Pancreas (tissue), 10 donors: Measurements from ENCODE around the gene SHLD1. TPM values are rescaled to one million over a fixed set of nuclear protein-coding genes. Genes with fewer than 3 reads are reported as not detected.

Experiments
- ATAC-seq, 4 donors: fragments of 200-7000 bp; cut with Tn5 transposase; one replicate each; pipeline versions ENCODE4 v1.8.0 to v1.9.1; 2020; ENCODE audit warnings: mild to moderate bottlenecking in 4 of 4, moderate library complexity in 4 of 4
- DNase-seq, 6 donors: peaks; one replicate each; pipeline ENCODE4 v3.0.0-alpha.2; 2020
- FAIRE-seq: peaks from 2 replicates; lab custom pipeline; 2012; peaks lifted over from hg19 to GRCh38; lab: Jason Lieb, UNC
- H3K27ac ChIP-seq, 4 donors: fragments of 200-600 bp; sonication (generic); 1 replicate in 3 of 4; 2 replicates in 1 of 4; pipeline versions ENCODE4 v1.5.0 to v1.8.0; 2020
- H3K27me3 ChIP-seq, 4 donors: fragments of 200-600 bp; one replicate each; pipeline ENCODE4 v1.8.0; 2021
- H3K36me3 ChIP-seq, 3 donors: fragments of 200-600 bp; sonication (generic) in 1 of 3; one replicate each; pipeline versions ENCODE4 v1.5.0 to v1.8.0; 2020 to 2021
- H3K4me1 ChIP-seq, 3 donors: fragments of 200-600 bp; one replicate each; pipeline ENCODE4 v1.8.0; 2021
- H3K4me3 ChIP-seq, 4 donors: fragments of 200-600 bp; sonication (generic) in 2 of 4; one replicate each; pipeline versions ENCODE4 v1.5.0 to v1.8.0; 2020 to 2021
- H3K9me3 ChIP-seq, 4 donors: fragments of 200-600 bp; one replicate each; pipeline ENCODE4 v1.8.0; 2021
- CTCF ChIP-seq, 4 donors: fragments of 200-600 bp; sonication (generic) in 3 of 4; IDR thresholded peaks; one replicate each; pipeline versions ENCODE4 v1.5.0 to v1.8.0; 2021; ENCODE audit warnings: antibody characterized with exemption in 4 of 4
- WGBS, 2 donors: extraction: QIAGEN DNeasy Blood & Tissue Kit; methylation state at CpG; one replicate each; pipeline ENCODE4 v1.1.7; 2013; 5-methylcytosine and 5-hydroxymethylcytosine counted together
- intact Hi-C, 3 donors: fragments of 100-400 bp; cut with DNase I; formaldehyde crosslinking; loops; one replicate each; pipeline versions ENCODE4 v1.11.1 to v1.14.2; 2022
- polyA plus RNA-seq, 2 donors: library from polyadenylated mRNA; stranded (reverse); fragments of 200-250 nt; gene quantifications; one replicate each; pipeline ENCODE4 v1.2.3, GENCODE V29; 2013
- total RNA-seq, 6 donors: library from RNA; stranded (reverse); fragmentation: NEBNext Ultra II Directional in 4 of 6; extraction: Animal tissue kit (Norgen Biotek cat#: 25700) in 4 of 6; gene quantifications; one replicate each; pipeline versions ENCODE4 v1.2.1 to v1.2.4, GENCODE V29; 2021 to 2023
- donor health status: healthy with polysubstance abuse.
- donor health status: DM: no; HTN: no; CAD: no; lungs with moderate emphysema.
- donor health status: DM: no; HTN: no; CAD: no.
- donor health status: control.
- donor health status: control.
- donor health status: Bipolar disorder and iron deficiency.
- donor health status: DM: yes; HTN: yes; CAD: no.
- donor health status: DM: no; HTN: no; CAD: no.
- donor health status: DM: no; HTN: no; CAD: no.
- donor health status: DM: yes; HTN: yes; CAD: no.

Gene SHLD1
- total and polyA plus RNA-seq, 8 donors, result 2.1 to 6.6 (median 3.4) TPM

DNA sequence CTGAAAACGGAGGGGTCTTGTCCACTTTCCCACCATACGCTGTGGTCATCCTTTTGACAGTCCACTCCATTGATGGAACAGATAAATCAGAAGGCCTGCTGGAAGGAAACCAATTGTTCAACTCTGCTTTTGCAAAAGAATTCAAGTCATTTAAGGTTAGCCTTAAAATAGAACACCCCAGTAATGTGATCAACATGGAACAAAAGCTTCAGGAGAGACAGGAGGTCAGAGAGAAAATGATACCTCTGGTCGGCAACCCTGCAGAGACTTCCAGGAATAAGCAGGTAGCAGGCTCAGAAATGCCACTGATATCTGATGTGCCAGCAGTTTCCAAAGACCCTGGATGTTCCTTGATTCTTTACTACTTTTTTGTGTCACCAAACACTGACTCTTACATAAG, 39.6 kb upstream of the SHLD1 start:
- FAIRE-seq (no peak), DNase-seq (no peak), ATAC-seq (no peak)
- Histone ChIP-seq H3K36me3 (no peaks in the 10 kb centered on the region), H3K9me3 (no peaks in the 10 kb centered on the region), H3K4me1 (no peaks in the 10 kb centered on the region), H3K27me3 (no peaks in the 10 kb centered on the region), H3K27ac (no peak overlapping the region), H3K4me3 (no peak overlapping the region)
- TF ChIP-seq CTCF (IDR thresholded peaks at IDR 0.05), result no peak
- intact Hi-C loops, result no loop called here
- 51 to 62% methylated on average over 3 of the region's 3 CpGs for WGBS, 2 donors

DNA sequence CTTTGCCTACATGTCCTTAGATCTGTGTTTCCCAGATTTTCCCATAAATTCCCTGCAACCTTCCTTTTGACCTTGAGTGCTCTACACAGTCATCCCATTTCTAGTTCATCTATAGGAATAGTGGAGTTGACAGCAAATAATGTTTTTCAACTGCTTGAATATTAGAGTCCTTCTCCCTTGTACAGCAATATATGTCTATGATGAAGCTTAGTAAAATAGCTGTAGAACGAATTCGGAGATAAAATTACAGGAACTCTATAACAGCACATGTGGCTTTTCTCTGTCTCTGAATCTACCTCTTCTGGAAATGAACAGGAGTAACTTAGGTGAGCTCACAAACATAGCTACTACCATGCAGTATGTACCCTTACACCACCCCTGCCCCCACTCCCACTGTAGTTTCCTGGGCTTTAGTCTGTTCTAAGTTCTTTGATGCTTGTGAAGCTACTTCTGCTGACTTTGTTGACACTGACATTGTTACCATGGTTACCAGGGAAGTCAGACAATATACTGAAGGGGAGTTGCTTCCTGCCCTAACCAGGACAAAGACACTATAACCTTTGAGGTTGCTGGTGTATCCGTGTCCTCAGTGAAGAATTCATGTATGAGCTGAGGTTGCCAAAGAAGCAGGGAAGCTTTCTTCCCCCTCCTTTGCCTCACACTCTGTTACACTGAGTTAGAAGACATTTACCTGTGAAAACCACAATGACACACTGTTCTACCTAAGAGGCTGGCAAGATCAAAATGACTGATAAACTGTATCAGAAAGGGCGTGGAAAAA, 35.8 kb upstream of the SHLD1 start:
- Histone ChIP-seq H3K4me3 (no peak overlapping the region), H3K4me1 (no peaks in the 10 kb centered on the region), H3K27me3 (no peaks in the 10 kb centered on the region), H3K36me3 (no peaks in the 10 kb centered on the region), H3K9me3 (no peaks in the 10 kb centered on the region), H3K27ac (no peak overlapping the region)
- TF ChIP-seq CTCF (IDR thresholded peaks at IDR 0.05), result no peak
- 52 to 62% methylated on average over 4 of the region's 4 CpGs for whole genome bisulfite sequencing, 2 donors
- FAIRE-seq (no peak), ATAC-seq (peak in 2 of 4 donors; percentile 37 to 50), DNase-seq (no peak)
- intact Hi-C loops, result no loop called here

DNA sequence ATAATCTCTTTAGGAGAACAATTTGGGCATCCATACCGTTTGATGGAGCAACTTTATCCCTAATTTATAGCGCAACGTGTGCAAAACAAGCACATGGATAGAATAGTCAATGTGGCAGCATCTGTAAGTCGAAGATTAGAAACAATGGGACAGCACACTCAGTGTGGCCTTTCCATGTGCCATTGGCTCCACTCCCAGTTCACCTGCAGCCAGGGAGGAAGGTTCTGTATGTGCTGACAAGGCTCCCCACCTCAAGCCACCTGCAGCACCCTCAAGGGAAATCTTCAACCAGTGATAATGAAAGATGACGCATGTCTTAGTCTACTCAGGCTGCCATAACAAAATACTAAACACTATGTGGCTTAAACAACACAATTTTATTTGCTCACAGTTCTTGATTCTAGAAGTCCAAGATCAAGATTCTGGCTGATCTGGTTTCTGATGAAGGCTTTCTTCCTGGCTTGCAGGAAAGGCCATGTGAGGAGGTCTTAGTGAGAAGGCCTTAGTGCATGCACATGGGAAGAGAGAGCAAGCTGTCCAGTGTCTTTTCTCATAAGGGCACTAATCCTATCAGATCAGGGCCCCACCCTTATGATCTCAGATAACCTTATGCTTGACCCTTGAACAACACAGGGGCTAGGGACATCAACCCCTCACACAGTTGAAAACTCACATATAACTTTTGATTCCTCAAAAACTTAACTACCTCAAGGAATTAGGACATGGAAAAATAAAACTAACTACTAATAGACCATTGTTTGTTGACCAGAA, 34.9 kb upstream of the SHLD1 start:
- intact Hi-C loops, result no loop called here
- H3K27ac ChIP-seq, result no peak overlapping the region
- no peak for FAIRE-seq

DNA sequence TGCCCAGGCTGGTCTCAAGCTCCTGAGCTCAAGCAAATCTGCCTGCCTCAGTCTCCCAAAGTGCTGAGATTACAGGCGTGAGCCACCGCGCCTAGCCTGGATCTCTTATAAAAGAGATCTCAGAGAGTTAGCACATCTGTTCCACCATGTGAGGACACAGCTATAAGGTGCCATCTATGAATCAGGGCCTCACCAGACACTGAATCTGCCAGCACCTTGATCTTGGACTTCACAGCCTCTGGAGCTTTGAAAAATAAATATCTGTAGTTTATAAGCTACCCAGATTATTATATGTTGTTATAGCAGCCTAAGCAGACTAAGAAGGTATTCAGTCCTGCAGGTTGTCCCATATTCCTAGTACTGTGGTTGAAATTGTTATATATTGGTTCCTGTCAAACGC, 33.2 kb upstream of the SHLD1 start:
- H3K36me3 ChIP-seq, result no peaks in the 10 kb centered on the region
- TF ChIP-seq CTCF (IDR thresholded peaks at IDR 0.05), result no peak
- DNase-seq, result no peak
- H3K9me3 ChIP-seq, result no peaks in the 10 kb centered on the region
- ATAC-seq, result no peak
- 86 to 94% methylated on average over 4 of the region's 4 CpGs for WGBS, 2 donors
- no peaks in the 10 kb centered on the region for H3K4me1 ChIP-seq
- intact Hi-C loops, result no loop called here
- no peak overlapping the region for H3K4me3 ChIP-seq
- no peak overlapping the region for H3K27ac ChIP-seq
- FAIRE-seq, result no peak
- no peaks in the 10 kb centered on the region for H3K27me3 ChIP-seq

More for the DNA sequence above, 34.9 kb upstream of the SHLD1 start:
- H3K9me3 ChIP-seq, result no peaks in the 10 kb centered on the region
- no peaks in the 10 kb centered on the region for H3K27me3 ChIP-seq
- H3K36me3 ChIP-seq, result no peaks in the 10 kb centered on the region
- 71 to 77% methylated on average over 5 of the region's 5 CpGs for WGBS, 2 donors
- ATAC-seq, result no peak
- no peak for DNase-seq
- H3K4me1 ChIP-seq, result no peaks in the 10 kb centered on the region
- H3K4me3 ChIP-seq, result no peak overlapping the region
- TF ChIP-seq CTCF (IDR thresholded peaks at IDR 0.05), result no peak
